ENCODE results near the gene POLR1C.

- TF ChIP-seq CTCF (IDR thresholded peaks at IDR 0.05) = no peak
- no peak for TF ChIP-seq ZFX (IDR thresholded peaks at IDR 0.05; ENCODE audit: borderline replicate concordance)
Observed at GRCh38 chr6:43497689-43498088, 19.2 kb upstream of the POLR1C start.

Measured in 22Rv1 (cell line).